Keratinocyte (primary cell): ENCODE measurements around the gene TBKBP1. TPM values are rescaled to one million over a fixed set of nuclear protein-coding genes. Genes with fewer than 3 reads are reported as not detected.

Experiments
- DNase-seq: peaks from one replicate; pipeline ENCODE4 v3.0.0-alpha.2; 2011; ENCODE audit warnings: low read depth, missing footprints, low spot score
- FAIRE-seq: peaks from 2 replicates; lab custom pipeline; 2011; peaks lifted over from hg19 to GRCh38; lab: Jason Lieb, UNC
- H2AFZ ChIP-seq: 2 replicates; pipeline ENCODE4 v1.6.0; 2012; ENCODE audit warnings: low read length, control low read depth, inconsistent platforms; ENCODE audit not compliant: control insufficient read depth
- H3K27ac ChIP-seq: 2 replicates; pipeline ENCODE4 v1.5.1; 2011; ENCODE audit warnings: low read length; ENCODE audit not compliant: control insufficient read depth, insufficient read depth
- H3K27me3 ChIP-seq: 3 replicates; pipeline ENCODE4 v1.6.0; 2011; ENCODE audit warnings: low read length; ENCODE audit not compliant: control insufficient read depth, insufficient read depth; ENCODE audit errors: extremely low read depth
- H3K36me3 ChIP-seq, 2 experiments: 2 replicates in 1 of 2; 3 replicates in 1 of 2; pipeline ENCODE4 v1.5.1; 2011; ENCODE audit warnings: low read length in 2 of 2, mild to moderate bottlenecking in 1 of 2; ENCODE audit not compliant: control insufficient read depth in 2 of 2, insufficient read depth in 2 of 2; ENCODE audit errors: extremely low read depth in 1 of 2
- H3K4me1 ChIP-seq: 3 replicates; pipeline ENCODE4 v1.5.1; 2011; ENCODE audit warnings: low read length; ENCODE audit not compliant: control insufficient read depth, insufficient read depth; ENCODE audit errors: extremely low read depth
- H3K4me2 ChIP-seq: 3 replicates; pipeline ENCODE4 v1.6.0; 2011; ENCODE audit warnings: low read depth, low read length; ENCODE audit not compliant: control insufficient read depth, insufficient read depth; ENCODE audit errors: extremely low read depth
- H3K4me3 ChIP-seq, 3 experiments: fragments of 200-600 bp in 1 of 3; sonication (generic) in 1 of 3; 2 replicates in 2 of 3; 3 replicates in 1 of 3; pipeline ENCODE4 v1.5.1; 2011 to 2016; ENCODE audit warnings: low read length in 3 of 3, mild to moderate bottlenecking in 3 of 3, control low read depth in 2 of 3, inconsistent platforms in 1 of 3, low read depth in 1 of 3, mixed read lengths in 1 of 3, mixed run types in 1 of 3, moderate library complexity in 1 of 3; ENCODE audit not compliant: control insufficient read depth in 2 of 3, insufficient read depth in 2 of 3; ENCODE audit errors: extremely low read depth in 1 of 3
- H3K79me2 ChIP-seq: 2 replicates; pipeline ENCODE4 v1.6.0; 2012; ENCODE audit warnings: low read length; ENCODE audit not compliant: control insufficient read depth, insufficient read depth
- H3K9ac ChIP-seq: 3 replicates; pipeline ENCODE4 v1.6.0; 2011; ENCODE audit warnings: low read length; ENCODE audit not compliant: control insufficient read depth, insufficient read depth; ENCODE audit errors: extremely low read depth
- H3K9me1 ChIP-seq: 3 replicates; pipeline ENCODE4 v1.6.0; 2011; ENCODE audit warnings: low read length; ENCODE audit not compliant: control insufficient read depth, insufficient read depth; ENCODE audit errors: extremely low read depth
- H3K9me3 ChIP-seq: 2 replicates; pipeline ENCODE4 v1.5.1; 2012; ENCODE audit warnings: low read depth, low read length; ENCODE audit not compliant: control insufficient read depth
- H4K20me1 ChIP-seq: 3 replicates; pipeline ENCODE4 v1.6.0; 2011; ENCODE audit warnings: low read length; ENCODE audit not compliant: control insufficient read depth, insufficient read depth; ENCODE audit errors: extremely low read depth
- CTCF ChIP-seq, 3 experiments: IDR thresholded peaks in 1 of 3; conservative IDR thresholded peaks in 1 of 3; optimal IDR thresholded peaks in 1 of 3; 2 replicates in 2 of 3; 3 replicates in 1 of 3; pipeline versions ENCODE3 to v1.5.1; 2011; ENCODE audit warnings: low read length in 3 of 3, mild to moderate bottlenecking in 3 of 3, moderate library complexity in 2 of 3, control low read depth in 1 of 3, inconsistent platforms in 1 of 3; ENCODE audit not compliant: insufficient read depth in 2 of 3; ENCODE audit errors: extremely low read depth in 1 of 3
- EZH2 ChIP-seq: IDR thresholded peaks from one replicate; pipeline ENCODE4 v1.6.1; 2012; ENCODE audit warnings: inconsistent platforms, mild to moderate bottlenecking, low read length, moderate library complexity
- dilution Hi-C: fragments of 300-500 bp; cut with MboI; formaldehyde crosslinking; loops from one replicate; pipeline ENCODE4 v1.7.0; 2020; ENCODE audit warnings: low sequenced_read_pairs; ENCODE audit not compliant: extremely low pct_ligation_motif_present
- polyA plus RNA-seq, 5 experiments: library from polyadenylated mRNA; depleted of rRNA in 3 of 5; stranded (reverse) in 3 of 5; stranded (forward) in 1 of 5; unstranded in 1 of 5; fragments of >200 nt; gene quantifications; 1 replicate in 1 of 5; 2 replicates in 3 of 5; 3 replicates in 1 of 5; pipeline versions ENCODE4 v1.2.1 to v1.2.3, GENCODE V29; 2011 to 2012; ENCODE audit warnings: missing spikeins in 2 of 5, low read depth in 1 of 5, low replicate concordance in 1 of 5

TBKBP1 gene
- polyA plus RNA-seq, 1 donor (not counting 4 experiments of a cell fraction or from before 2014, with no cell fraction given), result 4.3 TPM

DNA sequence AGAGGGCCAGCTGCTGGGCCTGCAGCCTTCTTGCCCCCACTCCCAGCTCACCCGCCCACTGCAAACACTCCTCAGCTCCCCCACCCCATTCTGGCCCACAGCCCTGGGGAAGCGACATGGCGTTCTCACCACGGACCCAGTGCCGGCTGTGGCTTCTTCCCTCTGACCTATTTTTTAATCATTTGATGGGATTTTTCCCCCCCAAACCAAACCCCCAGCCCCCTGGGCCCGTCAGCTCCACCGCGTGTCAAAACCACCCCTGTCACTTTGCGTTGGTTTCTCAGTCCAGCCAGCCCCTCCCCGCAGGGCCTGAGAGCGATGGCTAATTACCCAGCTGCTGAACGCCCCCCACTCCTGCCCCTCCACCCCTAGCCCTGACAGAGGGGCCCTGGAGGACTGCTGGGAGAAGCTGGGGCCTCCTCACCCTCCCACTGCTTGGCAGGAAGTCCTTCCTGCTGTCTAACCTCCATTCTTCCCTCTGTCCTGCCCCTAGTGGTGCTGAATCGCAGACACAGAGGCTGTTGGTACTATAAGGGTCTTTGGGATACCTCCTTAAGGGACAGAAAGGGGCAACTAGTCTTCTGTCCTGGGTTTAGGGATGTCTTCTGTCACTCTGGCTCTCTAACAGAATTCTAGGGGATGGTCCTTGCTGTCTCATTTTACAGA, 31.6 kb downstream of the TBKBP1 start:
- Histone ChIP-seq H3K27ac (no peak overlapping the region), H3K4me3 (no peak overlapping the region), H3K9me1 (no peaks in the 10 kb centered on the region), H4K20me1 (no peaks in the 10 kb centered on the region), H3K9me3 (no peaks in the 10 kb centered on the region), H3K27me3 (peaks cover 28% of the 10 kb centered on the region), H2AFZ (no peak overlapping the region), H3K4me2 (no peak overlapping the region), H3K36me3 (no peaks in the 10 kb centered on the region), H3K4me1 (no peaks in the 10 kb centered on the region), H3K79me2 (no peaks in the 10 kb centered on the region), H3K9ac (no peak overlapping the region)
- DNase-seq, result no peak
- no peak for TF ChIP-seq CTCF (optimal IDR thresholded peaks at IDR 0.05 in 1 of 3, IDR thresholded peaks at IDR 0.05 in 1 of 3, conservative IDR thresholded peaks at IDR 0.05 in 1 of 3; ENCODE audit: extremely low read depth in 1 of 3, insufficient read depth in 2 of 3, low read length in 3 of 3)
- no peak for TF ChIP-seq EZH2
- dilution Hi-C loops, result no loop called here
- no peak for FAIRE-seq

GRCh38 chr17:47726796-47727703, 33.1 kb downstream of the TBKBP1 start:
- TF ChIP-seq CTCF (optimal IDR thresholded peaks at IDR 0.05 in 1 of 3, IDR thresholded peaks at IDR 0.05 in 1 of 3, conservative IDR thresholded peaks at IDR 0.05 in 1 of 3; ENCODE audit: extremely low read depth in 1 of 3, insufficient read depth in 2 of 3, low read length in 3 of 3) (no peak), EZH2 (no peak)
- DNase-seq (no peak), FAIRE-seq (no peak)
- peaks cover 26% of the 10 kb centered on the region for H3K27me3 ChIP-seq
- no peaks in the 10 kb centered on the region for H4K20me1 ChIP-seq
- no peaks in the 10 kb centered on the region for H3K9me3 ChIP-seq
- no peak overlapping the region for H3K4me2 ChIP-seq
- H3K4me1 ChIP-seq, result no peaks in the 10 kb centered on the region
- H3K27ac ChIP-seq, result no peak overlapping the region
- H3K79me2 ChIP-seq, result no peaks in the 10 kb centered on the region
- no peaks in the 10 kb centered on the region for H3K36me3 ChIP-seq
- H3K4me3 ChIP-seq, result no peak overlapping the region
- dilution Hi-C loops, result no loop called here
- H3K9ac ChIP-seq, result no peak overlapping the region
- no peaks in the 10 kb centered on the region for H3K9me1 ChIP-seq
- no peak overlapping the region for H2AFZ ChIP-seq
